Measurements from ENCODE around the gene E2F7.
"Not testable (repeated sequence)": the region's sequence is repeated elsewhere in the genome, so short reads cannot be mapped to it uniquely, and the experiment has no call there.

Gene E2F7, protein sequence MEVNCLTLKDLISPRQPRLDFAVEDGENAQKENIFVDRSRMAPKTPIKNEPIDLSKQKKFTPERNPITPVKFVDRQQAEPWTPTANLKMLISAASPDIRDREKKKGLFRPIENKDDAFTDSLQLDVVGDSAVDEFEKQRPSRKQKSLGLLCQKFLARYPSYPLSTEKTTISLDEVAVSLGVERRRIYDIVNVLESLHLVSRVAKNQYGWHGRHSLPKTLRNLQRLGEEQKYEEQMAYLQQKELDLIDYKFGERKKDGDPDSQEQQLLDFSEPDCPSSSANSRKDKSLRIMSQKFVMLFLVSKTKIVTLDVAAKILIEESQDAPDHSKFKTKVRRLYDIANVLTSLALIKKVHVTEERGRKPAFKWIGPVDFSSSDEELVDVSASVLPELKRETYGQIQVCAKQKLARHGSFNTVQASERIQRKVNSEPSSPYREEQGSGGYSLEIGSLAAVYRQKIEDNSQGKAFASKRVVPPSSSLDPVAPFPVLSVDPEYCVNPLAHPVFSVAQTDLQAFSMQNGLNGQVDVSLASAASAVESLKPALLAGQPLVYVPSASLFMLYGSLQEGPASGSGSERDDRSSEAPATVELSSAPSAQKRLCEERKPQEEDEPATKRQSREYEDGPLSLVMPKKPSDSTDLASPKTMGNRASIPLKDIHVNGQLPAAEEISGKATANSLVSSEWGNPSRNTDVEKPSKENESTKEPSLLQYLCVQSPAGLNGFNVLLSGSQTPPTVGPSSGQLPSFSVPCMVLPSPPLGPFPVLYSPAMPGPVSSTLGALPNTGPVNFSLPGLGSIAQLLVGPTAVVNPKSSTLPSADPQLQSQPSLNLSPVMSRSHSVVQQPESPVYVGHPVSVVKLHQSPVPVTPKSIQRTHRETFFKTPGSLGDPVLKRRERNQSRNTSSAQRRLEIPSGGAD

DNA sequence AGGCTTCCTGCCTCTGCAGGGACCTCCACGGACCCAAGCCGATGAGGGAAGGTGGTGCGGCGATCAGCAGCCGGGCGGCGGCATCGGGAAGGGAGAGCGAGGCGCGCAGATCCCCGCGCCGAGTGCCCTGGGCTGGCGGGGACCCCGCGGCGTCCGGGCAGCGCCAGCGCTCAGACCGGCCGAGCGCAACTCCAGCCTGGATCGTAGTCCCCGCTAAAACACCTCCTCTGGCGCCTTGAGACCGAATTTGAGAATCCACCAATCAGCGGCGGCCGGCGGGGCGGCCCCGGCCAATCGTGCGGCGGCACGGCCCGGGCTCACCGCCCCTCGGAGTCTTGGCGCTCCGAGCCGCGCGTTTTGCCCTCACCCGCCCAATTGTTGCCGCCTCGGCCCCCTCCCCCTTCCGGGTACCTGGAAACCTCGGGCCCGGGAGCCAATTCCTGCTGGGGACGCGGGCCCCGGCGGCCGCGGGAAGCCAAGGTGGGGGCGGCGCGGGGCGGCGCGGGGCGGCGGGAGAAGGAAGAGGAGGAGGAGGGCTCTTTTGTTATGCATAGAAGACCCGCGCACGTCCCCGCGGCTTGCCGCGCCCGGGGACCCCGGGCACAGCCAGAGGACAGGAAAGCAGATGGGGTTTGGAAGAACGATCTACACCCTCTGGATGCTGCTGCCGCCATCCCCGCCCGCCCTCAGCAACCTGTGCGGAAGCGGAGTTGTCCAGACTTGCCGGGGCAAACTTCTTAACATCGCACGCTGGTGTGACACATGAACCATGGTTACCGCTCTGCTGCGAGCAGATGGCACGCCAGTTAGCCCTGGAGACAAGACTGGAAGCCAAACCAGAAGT is at the start of gene E2F7:
Gene E2F7, minus strand, starts transcription at position 209 of the 844 bp plus-strand sequence. CDS start 934 bp downstream, outside the sequence.
- peak; percentile 44 for DNase-seq (ENCODE audit: low read depth)

DNA sequence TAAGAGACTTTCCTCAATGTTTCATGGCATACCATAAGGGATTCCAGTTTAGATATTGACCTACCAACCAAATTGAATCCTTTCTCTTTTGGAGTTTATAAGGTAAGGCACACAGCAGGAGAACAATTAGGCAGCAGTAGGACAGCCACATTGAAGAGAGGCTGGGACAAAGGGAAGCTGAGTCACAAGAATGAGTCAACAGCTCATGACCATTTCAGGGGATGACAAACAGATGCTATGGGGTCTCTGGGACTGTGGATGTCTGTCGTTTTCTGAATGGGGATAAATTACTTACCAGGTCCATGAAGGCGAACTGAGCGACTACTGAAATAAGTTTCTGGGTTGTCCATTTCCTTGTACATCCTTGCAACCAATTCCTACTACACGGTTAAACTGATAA is 48.6 kb upstream of the E2F7 start:
- no peak for DNase-seq (ENCODE audit: low read depth)

DNA sequence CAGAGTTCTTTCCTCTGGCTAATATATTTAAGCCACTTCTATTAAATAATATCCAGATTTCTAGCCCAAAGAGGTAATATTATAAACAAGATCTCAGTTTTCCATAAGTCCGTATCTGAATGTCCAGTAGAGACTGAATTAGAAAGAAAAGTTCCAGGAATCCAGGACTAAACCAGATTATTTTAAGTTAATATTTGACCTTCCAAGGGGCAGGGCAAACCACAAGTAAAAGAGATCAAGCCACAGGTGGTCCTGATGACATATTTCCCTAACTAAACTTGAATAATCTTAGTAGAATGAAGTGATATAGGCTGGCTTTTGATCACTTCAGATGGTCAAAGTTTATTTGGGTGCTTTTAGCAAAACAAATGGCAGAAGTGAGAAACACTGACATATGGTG is 43.3 kb upstream of the E2F7 start:
- no peak for DNase-seq (ENCODE audit: low read depth)

DNA sequence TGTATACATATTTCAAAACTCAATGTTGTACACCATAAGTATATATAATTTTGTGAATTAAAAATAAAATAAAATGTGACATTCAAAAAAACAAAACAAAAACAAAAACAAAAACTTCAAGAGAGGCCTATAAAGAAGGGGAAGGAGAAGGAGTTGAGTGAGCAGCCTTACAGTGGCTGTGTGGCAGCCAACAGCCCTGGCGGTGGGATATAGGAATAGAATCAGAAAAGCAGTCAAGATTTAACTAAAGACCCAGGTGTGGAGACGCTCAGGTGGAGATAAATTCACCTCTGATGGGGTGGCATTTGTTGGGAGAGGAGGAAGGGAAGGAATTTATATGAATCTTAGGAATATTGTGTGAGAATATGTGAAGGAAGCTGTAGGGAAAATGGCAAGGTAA is 41.8 kb upstream of the E2F7 start:
- no peak for DNase-seq (ENCODE audit: low read depth)

DNA sequence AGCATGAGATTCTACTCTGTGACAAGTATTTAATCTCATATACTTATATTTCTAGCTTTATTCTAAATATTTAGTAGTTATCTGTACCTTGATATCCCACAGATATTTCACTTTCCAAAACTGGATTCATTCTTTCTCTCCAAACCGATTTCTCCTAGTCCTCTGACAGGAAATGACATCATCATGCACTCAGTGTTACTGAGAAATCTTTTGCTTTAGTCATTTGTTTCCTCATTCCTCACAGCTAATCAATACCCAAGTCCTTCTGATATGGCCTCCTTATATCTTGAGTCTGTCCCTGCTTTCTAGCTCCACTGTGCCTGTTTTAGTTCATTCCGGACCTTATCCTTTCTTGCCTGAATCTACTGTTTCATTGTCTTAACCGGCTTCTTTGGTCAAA is 39.4 kb upstream of the E2F7 start:
- no peak for DNase-seq (ENCODE audit: low read depth)

DNA sequence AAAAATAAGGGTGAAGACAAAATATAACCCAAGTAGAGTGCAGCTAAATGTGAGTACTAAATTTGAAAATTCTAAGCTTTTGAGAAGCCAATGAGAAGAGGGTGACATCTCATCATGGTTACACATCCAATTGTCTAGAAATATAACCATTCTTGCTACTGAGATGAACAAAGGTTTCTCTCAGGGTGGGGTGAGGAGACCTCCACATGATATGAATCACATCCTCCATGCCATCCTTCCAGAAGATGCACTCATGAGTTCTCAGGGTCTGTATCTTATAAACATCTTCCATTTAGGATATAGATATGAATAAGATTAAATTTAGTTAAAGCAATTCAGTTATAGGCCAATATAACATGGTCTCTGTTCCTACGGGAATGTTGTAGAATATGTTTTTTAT is 38.9 kb upstream of the E2F7 start:
- no peak for DNase-seq (ENCODE audit: low read depth)

DNA sequence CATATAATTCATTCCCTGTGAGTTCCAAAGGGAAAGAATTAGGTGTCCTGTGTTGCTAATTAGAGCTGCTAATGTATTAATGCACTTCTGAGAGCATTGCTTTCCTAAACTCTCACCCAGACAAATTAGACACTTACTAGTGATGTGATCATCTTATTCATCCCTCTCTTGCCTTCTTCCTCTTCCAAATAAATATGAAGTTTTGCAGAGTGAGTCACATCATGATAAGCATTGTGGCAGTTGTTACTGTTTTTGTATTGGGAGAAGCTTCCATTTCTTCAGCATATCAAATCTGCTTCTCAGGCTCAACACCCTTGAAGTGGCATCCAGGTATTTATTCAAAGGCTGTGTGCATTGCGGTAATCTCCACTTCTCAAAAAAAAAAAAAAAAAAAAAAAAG is 37.3 kb upstream of the E2F7 start:
- DNase-seq (ENCODE audit: low read depth): no peak

DNA sequence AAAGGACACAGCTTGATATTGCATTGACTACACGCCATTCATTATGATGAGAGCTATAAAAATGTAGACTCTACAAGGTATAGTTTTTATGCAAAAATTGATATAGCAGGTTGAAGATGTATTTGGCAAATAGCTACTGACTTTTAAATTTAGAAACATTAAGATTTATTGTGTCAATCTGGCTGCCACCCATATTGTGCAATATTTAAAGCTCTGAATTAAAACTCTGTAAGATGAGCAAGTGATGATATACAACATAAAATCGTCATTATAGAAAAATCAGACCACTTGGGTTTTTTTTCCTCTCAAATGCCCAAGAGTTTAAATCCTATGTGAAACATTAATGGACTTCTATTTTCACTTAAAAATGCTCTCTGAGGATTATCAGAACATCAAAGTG is 36.8 kb upstream of the E2F7 start:
- DNase-seq (ENCODE audit: low read depth): no peak

DNA sequence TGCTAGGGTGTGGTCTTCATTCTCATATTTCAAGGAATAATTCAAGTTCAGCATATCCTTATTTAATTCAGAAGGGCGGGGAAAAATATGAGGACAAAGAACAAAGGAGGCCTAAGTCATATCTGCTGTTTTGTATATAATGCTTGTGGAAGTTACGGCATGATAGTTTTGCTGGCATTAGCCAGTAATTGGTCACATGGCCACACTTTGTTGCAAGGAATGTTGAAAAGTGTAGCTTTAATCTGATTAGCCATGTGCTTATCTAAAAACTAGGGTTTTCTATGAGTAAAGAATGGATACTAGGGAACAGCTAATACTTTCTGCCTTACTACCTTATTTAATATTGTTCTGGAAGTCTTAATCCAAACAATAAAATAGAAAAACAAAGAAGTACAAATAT is 34.4 kb upstream of the E2F7 start:
- no peak for DNase-seq (ENCODE audit: low read depth)

DNA sequence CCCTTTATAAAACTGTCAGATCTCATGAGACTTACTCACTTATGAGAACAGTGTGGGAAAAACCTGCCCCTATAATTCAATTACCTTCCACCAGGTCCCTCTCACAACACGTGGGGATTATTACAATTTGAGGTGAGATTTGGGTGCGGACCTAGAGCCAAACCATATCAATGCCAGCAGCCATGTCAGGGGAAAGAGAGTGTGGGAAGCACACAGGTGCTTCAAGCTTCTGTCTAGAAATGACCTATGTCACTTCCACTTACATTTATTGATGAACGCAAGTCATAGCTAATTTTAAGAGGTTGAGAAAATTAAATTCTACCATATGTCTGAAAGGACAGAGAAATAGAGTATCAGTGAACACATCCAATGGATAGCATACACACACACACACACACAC is 32.5 kb upstream of the E2F7 start:
- no peak for DNase-seq (ENCODE audit: low read depth)

DNA sequence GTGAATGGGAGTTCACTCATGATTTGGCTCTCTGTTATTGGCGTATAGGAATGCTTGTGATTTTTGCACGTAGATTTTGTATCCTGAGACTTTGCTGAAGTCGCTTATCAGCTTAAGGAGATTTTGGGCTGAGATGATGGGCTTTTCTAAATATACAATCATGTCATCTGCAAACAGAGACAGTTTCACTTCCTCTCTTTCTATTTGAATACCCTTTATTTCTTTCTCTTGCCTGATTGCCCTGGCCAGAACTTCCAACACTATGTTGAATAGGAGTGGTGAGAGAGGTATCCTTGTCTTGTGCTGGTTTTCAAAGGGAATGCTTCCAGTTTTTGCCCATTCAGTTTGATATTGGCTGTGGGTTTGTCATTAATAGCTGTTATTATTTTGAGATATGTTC is 26.9 kb upstream of the E2F7 start:
- not testable (repeated sequence) for DNase-seq (ENCODE audit: low read depth)

DNA sequence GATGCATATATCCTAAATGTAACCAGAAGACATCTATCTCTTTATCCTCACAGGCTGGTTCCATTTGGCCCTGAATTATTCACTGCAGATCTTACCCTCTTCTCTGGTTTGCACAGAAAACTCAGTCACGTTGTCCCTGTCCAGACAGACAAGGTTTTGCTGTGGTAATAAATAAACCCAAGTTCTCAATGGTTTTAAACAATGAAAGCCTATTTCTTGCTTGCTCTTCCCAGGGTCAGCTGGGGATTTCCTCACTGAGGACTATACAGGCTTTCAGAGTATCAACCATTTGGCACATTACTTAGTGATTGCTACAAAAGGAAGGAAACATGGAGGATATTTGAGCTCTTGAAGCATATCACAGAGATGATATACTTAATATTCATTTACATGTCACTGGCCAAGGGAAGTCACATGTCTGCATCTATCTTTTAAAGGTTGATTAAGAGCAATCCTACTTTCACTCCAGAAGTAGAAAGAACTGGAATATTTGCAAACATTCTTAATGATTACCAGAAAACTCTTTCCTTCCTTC is 24.4 kb upstream of the E2F7 start:
- DNase-seq (ENCODE audit: low read depth): no peak

DNA sequence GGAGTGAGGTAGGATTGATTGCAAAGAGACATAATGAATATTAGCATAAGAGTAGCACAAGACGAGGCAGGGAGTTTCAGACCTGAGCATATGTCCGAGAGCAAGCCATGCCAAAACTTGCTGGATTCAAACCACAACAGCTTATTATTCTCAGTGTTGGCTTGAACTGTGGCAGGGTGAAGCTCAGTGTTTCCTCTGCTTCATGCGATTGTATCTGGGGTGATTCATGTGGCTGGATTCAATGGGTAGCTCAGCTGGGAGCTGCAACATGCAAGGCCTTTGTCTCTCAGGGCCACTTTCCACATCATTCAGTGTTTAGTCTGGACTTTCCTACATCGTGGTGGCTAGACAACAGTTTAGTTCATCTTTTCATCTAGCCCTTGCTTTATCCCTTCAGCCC is 22.1 kb upstream of the E2F7 start:
- no peak for DNase-seq (ENCODE audit: low read depth)

DNA sequence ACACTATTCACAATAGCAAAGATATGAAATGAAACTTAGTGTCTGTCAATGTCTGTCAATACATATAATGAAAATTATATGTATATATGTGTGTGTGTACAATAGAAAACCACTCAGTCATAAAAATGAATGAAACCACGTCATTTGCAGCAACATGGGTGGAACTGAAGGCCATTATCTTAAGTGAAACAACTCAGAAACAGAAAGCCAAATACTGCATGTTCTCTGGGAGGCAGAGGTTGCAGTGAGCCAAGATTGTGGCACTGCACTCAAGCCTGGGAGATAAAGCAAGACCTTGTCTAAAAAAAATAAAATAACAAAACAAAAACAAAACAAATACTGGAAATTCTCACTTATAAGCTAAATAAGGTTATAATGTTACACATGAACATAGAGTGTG is 16.7 kb upstream of the E2F7 start:
- DNase-seq (ENCODE audit: low read depth): no peak

DNA sequence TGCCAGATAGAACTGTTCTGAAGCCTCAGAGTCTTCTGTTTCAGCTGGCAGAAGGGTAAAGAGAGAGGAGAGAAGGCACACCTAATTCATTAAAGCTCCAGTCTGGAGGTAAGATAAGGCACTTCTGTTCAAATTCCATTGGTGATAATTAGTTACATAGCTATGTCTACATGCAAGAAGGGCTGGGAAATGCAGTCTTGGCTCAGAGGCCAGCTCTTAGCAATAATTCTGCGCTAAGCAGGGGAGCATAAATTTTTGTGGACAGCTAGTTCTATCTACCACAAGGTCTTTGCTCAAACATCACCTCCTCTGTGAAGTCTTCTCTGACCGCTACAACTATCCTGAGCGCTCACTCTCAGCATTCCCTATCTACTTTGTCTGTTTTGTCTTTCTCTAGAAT is 14.3 kb upstream of the E2F7 start:
- DNase-seq (ENCODE audit: low read depth): no peak

DNA sequence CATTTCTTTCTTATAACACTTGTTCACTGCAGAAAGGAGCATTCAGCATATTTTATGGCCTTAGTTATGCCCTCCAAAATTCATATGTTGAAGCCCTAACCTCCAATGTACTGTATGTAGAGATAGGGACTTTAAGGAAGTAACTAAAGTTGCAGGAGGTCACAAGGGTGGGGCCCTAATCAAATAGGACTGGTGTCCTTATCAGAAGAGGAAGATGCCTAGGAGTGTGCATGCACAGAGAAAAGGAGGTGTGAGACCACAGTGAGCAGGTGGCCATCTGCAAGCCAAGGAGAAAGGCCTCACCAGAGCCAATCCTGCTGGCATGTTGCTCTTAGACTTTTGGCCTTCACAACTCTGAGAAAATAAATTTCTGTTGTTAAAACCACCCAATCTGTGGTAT is 12.9 kb upstream of the E2F7 start:
- DNase-seq (ENCODE audit: low read depth): no peak

DNA sequence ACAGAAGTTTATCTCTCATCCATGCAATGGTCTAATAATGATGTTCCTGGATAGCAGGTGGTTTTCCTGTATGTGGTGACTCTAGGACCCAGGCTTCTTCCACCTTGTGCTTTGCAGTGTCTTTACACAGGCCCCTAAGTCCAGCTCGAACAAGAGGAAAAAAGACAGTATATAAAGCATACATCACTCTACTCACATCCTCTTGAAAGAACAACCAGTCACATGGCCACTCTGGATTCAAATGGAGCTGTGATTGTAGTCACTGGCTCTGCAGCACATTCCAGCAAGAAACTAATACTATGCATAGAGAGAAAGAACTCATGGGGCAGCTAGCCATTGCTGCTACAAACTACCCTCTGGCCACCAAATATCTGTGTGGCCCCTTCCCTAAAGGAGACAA is 11.5 kb upstream of the E2F7 start:
- DNase-seq (ENCODE audit: low read depth): no peak

DNA sequence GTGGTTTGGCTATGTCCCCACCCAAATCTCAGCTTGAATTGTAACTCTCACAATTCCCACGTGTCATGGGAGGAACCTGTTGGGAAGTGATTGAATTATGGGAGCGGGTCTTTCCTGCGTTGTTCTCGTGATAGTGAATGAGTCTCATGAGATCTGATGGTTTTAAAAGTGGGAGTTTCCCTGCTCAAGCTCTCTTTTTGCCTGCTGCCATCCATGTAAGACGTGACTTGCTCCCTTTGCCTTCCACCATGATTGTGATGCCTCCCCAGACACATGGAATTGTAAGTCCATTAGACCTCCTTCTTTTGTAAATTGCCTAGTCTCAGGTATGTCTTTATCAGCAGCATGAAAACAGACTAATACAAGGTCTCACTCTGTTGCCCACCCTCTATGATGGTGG is 8.5 kb upstream of the E2F7 start:
- DNase-seq (ENCODE audit: low read depth): not testable (repeated sequence)

DNA sequence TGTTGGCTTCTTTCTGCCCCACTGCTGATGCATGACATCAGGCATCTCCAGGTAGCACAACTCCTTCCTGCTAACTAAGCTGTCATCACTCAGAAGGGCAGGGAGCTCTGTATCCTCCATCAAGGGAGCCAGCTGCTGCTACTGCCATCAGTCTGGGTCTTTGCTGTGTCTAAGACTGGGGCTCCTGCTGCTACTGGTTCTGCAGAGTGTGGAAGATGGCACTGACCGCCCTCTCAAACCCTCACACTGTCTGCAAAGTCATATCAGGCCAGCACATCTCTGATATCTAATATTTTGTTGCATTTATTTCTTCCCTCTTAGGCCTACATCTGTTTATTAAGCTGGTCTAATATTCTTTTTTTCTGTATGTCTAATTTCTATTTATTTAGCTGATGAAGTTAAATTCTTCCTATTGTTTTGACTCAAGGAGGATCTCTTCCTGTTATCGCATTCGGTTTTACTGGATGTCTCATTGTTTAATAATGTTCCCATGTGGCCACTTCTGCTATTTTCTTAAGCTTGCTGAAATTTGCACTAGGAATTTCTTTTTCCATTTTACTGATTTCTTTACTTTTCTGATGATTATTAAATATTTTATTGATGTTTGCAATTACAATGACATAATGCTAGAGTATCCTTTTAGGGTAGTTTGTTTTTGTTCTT is 7.6 kb upstream of the E2F7 start:
- DNase-seq (ENCODE audit: low read depth): no peak

DNA sequence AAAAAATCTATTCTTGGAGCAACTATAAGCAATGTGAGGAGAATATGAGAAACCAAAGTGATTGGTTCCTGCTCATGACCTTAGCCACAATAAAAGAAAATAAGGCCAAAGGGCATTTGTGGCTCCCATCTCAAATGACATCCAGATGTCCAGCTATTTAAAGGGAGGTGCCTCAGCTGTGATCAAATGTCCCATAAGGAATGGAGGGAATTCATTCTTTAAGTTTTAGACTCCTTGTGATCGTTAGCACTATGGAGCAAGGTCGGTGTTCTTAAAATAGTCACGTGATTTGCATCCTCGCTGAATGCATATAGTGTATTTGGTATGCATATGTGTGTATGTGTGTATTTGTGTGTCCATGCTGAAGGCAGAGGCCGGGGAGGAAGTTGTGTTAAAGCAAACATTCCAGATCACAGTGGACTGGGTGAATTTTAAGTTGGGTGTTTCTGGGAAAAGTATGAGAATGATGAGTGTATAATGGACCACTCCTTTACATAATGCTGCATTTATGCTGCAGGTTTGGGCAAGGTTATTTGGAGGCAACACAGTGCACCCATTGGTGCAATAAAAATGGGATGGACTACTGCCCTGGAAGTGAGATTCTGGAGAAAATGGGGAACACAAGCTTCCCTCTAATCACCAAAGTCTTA is 5.6 kb upstream of the E2F7 start:
- DNase-seq (ENCODE audit: low read depth): no peak

DNA sequence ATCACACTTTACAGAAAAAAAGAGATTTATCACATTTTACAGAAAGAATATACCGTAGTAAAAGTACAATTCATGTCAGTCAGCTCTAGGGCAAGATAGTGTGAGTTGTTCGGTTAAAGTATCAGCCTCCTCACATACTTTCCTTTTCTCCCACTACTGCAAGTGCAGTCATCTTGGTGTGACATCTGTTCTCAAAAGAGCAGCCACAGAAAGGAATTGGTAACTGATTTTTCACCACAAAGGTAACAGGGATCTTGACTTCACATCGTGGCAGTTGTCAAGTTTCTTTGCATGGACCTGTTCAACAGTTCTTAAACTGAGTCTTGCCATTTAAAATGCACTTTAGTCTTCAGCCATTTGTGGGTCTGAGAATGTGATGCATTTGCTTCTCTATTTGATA is 5.0 kb upstream of the E2F7 start:
- DNase-seq (ENCODE audit: low read depth): no peak
